SK-N-MC (cell line): ENCODE results near the gene INPP5J.

Experiments
- DNase-seq: peaks from one replicate; pipeline ENCODE4 v3.0.0-alpha.2; 2011; ENCODE audit warnings: low read depth, low spot score
- H3K27ac ChIP-seq: fragments of 200-600 bp; sonication (generic); 2 replicates; pipeline ENCODE4 v1.5.1; 2016; ENCODE audit warnings: mixed run types
- H3K36me3 ChIP-seq: fragments of 200-600 bp; sonication (generic); 2 replicates; pipeline ENCODE4 v1.6.1; 2017; ENCODE audit warnings: antibody characterized with exemption, low read length, mixed read lengths; ENCODE audit not compliant: insufficient read depth
- H3K4me3 ChIP-seq: fragments of 200-600 bp; sonication (generic); 2 replicates; pipeline ENCODE4 v1.5.1; 2016
- H3K9ac ChIP-seq: fragments of 200-600 bp; sonication (generic); 2 replicates; pipeline ENCODE4 v1.8.0; 2017; ENCODE audit warnings: mixed run types, mixed read lengths; ENCODE audit not compliant: insufficient read length
- H3K9me3 ChIP-seq: fragments of 200-600 bp; sonication (generic); 2 replicates; pipeline ENCODE4 v1.6.1; 2017; ENCODE audit warnings: low read depth, mild to moderate bottlenecking, antibody characterized with exemption, low read length, moderate library complexity, mixed read lengths
- EZH2 ChIP-seq: fragments of 200-600 bp; sonication (generic); IDR thresholded peaks from one replicate; pipeline ENCODE4 v1.6.1; 2017; ENCODE audit warnings: antibody characterized with exemption
- FOXP2 ChIP-seq: optimal IDR thresholded peaks from 2 replicates; pipeline ENCODE3; 2011; ENCODE audit warnings: mild to moderate bottlenecking, moderate library complexity; ENCODE audit not compliant: insufficient read depth; ENCODE audit errors: extremely low read length, control extremely low read depth
- POLR2AphosphoS5 ChIP-seq: IDR thresholded peaks from 2 replicates; pipeline ENCODE4 v1.6.1; 2012; ENCODE audit warnings: mild to moderate bottlenecking, low read depth, low read length, borderline replicate concordance

The INPP5J gene

DNA sequence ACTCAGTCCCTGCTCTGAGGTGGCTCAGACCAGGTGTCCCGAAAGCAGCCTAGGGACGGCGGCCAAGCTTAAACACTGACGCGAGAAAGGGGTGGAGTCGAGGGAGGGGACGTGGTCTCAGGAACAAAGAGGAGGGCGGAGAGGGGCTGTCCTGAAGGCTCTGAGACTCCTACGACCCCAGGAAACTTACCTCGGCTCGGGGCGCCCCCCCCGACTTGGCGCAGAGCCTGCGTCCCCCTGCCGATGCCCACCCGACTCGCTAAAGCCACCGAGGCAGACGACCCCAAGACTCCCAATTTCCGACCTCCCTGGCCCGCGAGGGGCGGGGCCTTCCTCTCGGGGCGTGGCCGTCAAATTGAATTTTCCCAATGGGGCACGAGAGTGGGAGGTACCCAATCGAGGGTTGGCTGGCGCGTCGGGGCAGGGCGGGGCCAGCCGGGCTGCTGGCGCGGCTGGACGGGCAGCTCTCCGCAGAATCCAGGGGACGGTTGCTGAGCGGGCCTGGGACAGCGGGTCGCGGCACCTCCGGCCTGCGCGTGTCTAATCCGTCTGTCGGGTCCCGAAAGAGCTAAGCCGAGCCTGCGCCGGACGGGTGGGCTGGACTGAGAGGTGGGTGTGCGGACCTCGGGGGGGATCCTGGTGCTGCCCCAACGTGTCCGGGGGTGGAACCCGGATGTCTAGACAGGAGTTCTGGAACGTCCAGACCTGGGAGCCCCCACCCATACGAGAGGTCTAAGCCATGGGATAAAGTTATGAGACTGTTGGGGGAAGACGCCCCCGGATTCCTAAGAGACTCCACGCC, 41.7 kb upstream of the INPP5J start, which contains the start of gene SMTN:
SMTN (plus strand) TSS at position 471 of the 802 bp plus-strand sequence. CDS start 1,941 bp downstream, outside the sequence.
- Histone ChIP-seq H3K27ac (no peak within 1 kb of the TSS), H3K4me3 (peak within 1 kb of the TSS; percentile 86), H3K9me3 (no peaks in the 10 kb centered on the region), H3K36me3 (no peaks in the 10 kb centered on the region), H3K9ac (peak within 1 kb of the TSS; percentile 83)
- TF ChIP-seq EZH2 = no peak
- TF ChIP-seq POLR2AphosphoS5 = peak; percentile 79
- TF ChIP-seq FOXP2 = no peak
- peak; percentile 12 for DNase-seq

DNA sequence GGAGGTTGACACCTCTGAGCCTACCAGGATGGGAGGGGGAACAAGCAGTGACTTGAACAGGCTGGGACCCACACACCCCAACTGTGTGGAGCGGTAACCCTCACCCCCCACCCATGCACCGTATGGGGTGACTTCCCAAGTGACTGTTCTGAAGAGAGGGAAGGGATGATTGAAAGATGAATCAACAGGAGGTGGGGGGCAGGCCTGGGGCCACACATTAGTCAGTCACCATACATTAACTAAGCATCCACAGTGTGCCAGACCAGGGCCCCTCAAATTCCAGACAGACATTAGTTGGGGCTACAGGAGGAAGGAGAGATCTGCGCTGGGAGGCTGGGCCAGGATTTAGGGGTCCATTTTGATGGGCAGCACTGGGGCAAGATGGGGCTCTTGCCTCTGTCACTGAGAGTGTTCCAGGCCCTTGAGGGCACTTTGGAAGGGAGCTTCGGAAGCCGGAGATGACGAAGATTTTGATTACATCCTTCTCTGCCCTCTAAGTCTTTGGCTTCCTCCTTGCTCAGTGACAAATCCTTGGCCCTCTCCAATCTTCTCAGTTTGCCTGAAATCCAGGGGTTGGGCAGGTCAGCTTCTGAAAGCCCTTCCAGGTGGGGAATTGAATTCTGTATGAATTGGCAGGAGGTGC, 40.7 kb upstream of the INPP5J start:
- H3K4me3 ChIP-seq = peak overlapping the region; percentile 86

DNA sequence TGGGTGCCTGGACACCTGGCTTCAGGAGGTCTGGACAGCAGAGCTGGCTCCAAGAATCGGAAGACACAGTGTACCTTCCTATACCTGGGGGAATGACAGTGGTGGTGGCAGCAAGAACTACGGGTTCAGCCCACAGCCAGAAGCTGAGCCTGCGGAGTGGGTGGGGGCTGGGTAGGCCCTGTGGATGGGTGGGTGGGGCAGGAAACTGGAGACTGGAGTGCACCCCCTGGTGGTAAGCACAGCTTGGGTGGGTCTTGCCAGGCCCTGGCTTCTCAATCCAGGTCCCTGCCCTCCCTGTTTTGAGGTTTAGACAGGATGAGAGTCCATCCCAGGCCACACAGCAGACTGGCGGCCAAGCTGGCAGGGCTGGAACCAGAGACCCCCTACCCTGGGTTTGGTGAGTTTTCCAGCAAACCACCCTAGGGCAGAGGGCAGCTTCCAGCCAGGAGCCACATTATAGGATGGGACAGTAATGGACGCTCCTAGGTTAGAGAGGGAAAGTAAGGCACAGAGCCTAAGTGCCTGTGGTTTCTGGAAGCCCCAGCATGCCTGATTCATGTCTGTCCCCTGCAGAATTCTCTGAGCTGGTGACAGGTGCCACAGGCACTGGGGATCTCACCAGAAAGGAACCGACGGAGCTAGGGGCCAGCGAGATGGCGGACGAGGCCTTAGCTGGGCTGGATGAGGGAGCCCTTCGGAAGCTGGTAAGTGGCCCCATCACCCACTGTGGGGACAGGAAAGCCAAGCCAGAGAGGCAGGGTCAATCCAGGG, 40.0 kb upstream of the INPP5J start:
- H3K36me3 ChIP-seq = no peaks in the 10 kb centered on the region
- H3K9me3 ChIP-seq = no peaks in the 10 kb centered on the region
- DNase-seq = no peak
- H3K27ac ChIP-seq = no peak overlapping the region
- peak overlapping the region; percentile 86 for H3K4me3 ChIP-seq
- no peak overlapping the region for H3K9ac ChIP-seq
- TF ChIP-seq FOXP2 = no peak

More for the DNA sequence above, 40.7 kb upstream of the INPP5J start:
- Histone ChIP-seq H3K36me3 (no peaks in the 10 kb centered on the region), H3K27ac (no peak overlapping the region), H3K9ac (peak overlapping the region; percentile 83), H3K9me3 (no peaks in the 10 kb centered on the region)
- no peak for TF ChIP-seq FOXP2
- TF ChIP-seq EZH2 = no peak
- TF ChIP-seq POLR2AphosphoS5 = no peak
- no peak for DNase-seq

- Histone ChIP-seq H3K9me3 (no peaks in the 10 kb centered on the region), H3K27ac (no peak overlapping the region), H3K36me3 (no peaks in the 10 kb centered on the region), H3K9ac (no peak overlapping the region), H3K4me3 (no peak overlapping the region)
- TF ChIP-seq POLR2AphosphoS5 = no peak
- no peak for TF ChIP-seq EZH2
- TF ChIP-seq FOXP2 = no peak
- no peak for DNase-seq
These were observed 39.4 kb upstream of the INPP5J start for GRCh38 chr22:31083377-31083768.

DNA sequence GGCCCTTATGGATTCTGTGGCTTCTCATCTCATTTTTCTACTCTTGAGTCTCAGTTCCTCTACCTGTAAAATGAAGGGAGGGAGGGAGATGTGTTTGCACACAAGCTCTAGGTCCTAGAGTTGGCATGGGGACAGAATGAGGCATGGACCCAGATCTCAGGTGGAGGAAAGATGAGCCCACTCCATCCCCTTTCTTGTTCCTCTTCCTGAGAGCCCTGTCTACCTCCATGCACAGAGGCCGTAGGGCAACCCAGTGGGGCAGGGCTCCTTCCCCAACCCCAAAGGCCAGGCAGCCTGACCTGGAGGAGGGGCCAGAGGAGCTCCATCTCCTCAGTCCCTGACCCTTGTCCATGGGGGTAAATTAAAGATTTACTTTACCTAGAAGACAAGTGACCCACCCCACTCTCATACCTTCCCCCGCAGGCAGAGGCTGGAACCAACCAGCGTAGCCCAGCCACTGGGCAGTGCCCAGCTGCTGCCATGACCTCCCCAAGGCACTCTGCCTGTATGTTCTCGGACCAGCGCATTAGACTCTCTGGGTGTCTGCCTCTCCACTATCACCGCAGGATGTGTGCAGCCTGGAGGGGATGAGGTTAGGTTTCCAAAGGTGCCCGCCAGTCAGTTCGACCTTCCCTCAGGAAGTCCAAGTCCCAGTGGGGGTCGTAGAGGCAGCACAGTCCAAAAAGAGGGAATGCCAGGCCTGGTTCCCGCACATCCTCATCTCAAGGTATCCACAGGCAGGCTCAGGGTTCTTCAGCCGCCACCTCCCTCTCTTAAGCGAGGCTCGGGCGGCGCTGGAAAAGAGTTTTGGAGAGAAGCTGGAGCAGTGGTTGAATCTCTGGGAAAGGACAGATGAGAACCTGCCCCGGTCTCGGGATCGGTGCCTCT, 38.6 kb upstream of the INPP5J start:
- peak overlapping the region; percentile 88 for H3K4me3 ChIP-seq
- H3K9me3 ChIP-seq = no peaks in the 10 kb centered on the region
- peak overlapping the region; percentile 45; the same call in 1 of the 2 replicates for H3K27ac ChIP-seq
- no peaks in the 10 kb centered on the region for H3K36me3 ChIP-seq
- TF ChIP-seq FOXP2 = no peak
- no peak for TF ChIP-seq POLR2AphosphoS5
- TF ChIP-seq EZH2 = no peak
- H3K9ac ChIP-seq = peak overlapping the region; percentile 81
- DNase-seq = no peak

GRCh38 chr22:31084811-31085492, 37.8 kb upstream of the INPP5J start:
- Histone ChIP-seq H3K27ac (peak overlapping the region; percentile 45; the same call in 1 of the 2 replicates), H3K36me3 (no peaks in the 10 kb centered on the region), H3K9ac (peak overlapping the region; percentile 81), H3K9me3 (no peaks in the 10 kb centered on the region), H3K4me3 (peak overlapping the region; percentile 88)
- TF ChIP-seq POLR2AphosphoS5 (peak; percentile 69), EZH2 (no peak)
- no peak for DNase-seq

- no peak for TF ChIP-seq FOXP2
- TF ChIP-seq POLR2AphosphoS5 = no peak
- TF ChIP-seq EZH2 = no peak
- no peak overlapping the region for H3K27ac ChIP-seq
- no peaks in the 10 kb centered on the region for H3K9me3 ChIP-seq
- H3K36me3 ChIP-seq = no peaks in the 10 kb centered on the region
- peak overlapping the region; percentile 88 for H3K4me3 ChIP-seq
- peak overlapping the region; percentile 81 for H3K9ac ChIP-seq
- DNase-seq = no peak
These were observed 37.3 kb upstream of the INPP5J start for GRCh38 chr22:31085493-31085824.
